ENCODE data around the gene TRPM4.
"Not testable (repeated sequence)": the region's sequence is repeated elsewhere in the genome, so short reads cannot be mapped to it uniquely, and the experiment has no call there.

TRPM4 gene

GRCh38 chr19:49190781-49191180 lies 33.2 kb downstream of the TRPM4 start:
- no peaks in the 10 kb centered on the region for H3K4me1 ChIP-seq (ENCODE audit: control insufficient read depth, insufficient read depth, low read length)
- WGBS (ENCODE audit: insufficient coverage, insufficient read length): no CpG with 5 or more reads among the region's 3 CpGs
- H3K36me3 ChIP-seq (ENCODE audit: control insufficient read depth, insufficient read depth, low read length): no peaks in the 10 kb centered on the region
- no peak overlapping the region for H3K4me3 ChIP-seq (ENCODE audit: low read length)
- DNase-seq (ENCODE audit: low read depth, low spot score): no peak
- H3K9me3 ChIP-seq (ENCODE audit: control insufficient read depth, insufficient read depth, low read length): no peaks in the 10 kb centered on the region
- H3K27ac ChIP-seq (ENCODE audit: low read length): no peak overlapping the region
- H3K27me3 ChIP-seq (ENCODE audit: control insufficient read depth, insufficient read depth, low read length): no peaks in the 10 kb centered on the region

- Histone ChIP-seq H3K36me3 (ENCODE audit: control insufficient read depth, insufficient read depth, low read length) (no peaks in the 10 kb centered on the region), H3K27me3 (ENCODE audit: control insufficient read depth, insufficient read depth, low read length) (no peaks in the 10 kb centered on the region)
These were observed 36.3 kb downstream of the TRPM4 start for GRCh38 chr19:49193822-49194394.

GRCh38 chr19:49194408-49194807 lies 36.8 kb downstream of the TRPM4 start:
- H3K27me3 ChIP-seq (ENCODE audit: control insufficient read depth, insufficient read depth, low read length): no peaks in the 10 kb centered on the region
- no CpG with 5 or more reads among the region's 4 CpGs for WGBS (ENCODE audit: insufficient coverage, insufficient read length)

More at GRCh38 chr19:49193822-49194394, 36.3 kb downstream of the TRPM4 start:
- Histone ChIP-seq H3K4me1 (ENCODE audit: control insufficient read depth, insufficient read depth, low read length) (no peaks in the 10 kb centered on the region), H3K4me3 (ENCODE audit: low read length) (no peak overlapping the region), H3K9me3 (ENCODE audit: control insufficient read depth, insufficient read depth, low read length) (no peaks in the 10 kb centered on the region), H3K27ac (ENCODE audit: low read length) (no peak overlapping the region)
- DNase-seq (ENCODE audit: low read depth, low spot score): no peak
- 99% methylated on average over 4 of the region's 6 CpGs for WGBS (ENCODE audit: insufficient coverage, insufficient read length)

GRCh38 chr19:49196527-49197240 lies 39.1 kb downstream of the TRPM4 start:
- no CpG with 5 or more reads among the region's 40 CpGs for WGBS (ENCODE audit: insufficient coverage, insufficient read length)
- Histone ChIP-seq H3K4me1 (ENCODE audit: control insufficient read depth, insufficient read depth, low read length) (no peaks in the 10 kb centered on the region), H3K4me3 (ENCODE audit: low read length) (no peak overlapping the region), H3K27ac (ENCODE audit: low read length) (no peak overlapping the region), H3K9me3 (ENCODE audit: control insufficient read depth, insufficient read depth, low read length) (no peaks in the 10 kb centered on the region), H3K36me3 (ENCODE audit: control insufficient read depth, insufficient read depth, low read length) (peaks cover 3% of the 10 kb centered on the region; the same call in 1 of the 2 replicates), H3K27me3 (ENCODE audit: control insufficient read depth, insufficient read depth, low read length) (no peaks in the 10 kb centered on the region)
- DNase-seq (ENCODE audit: low read depth, low spot score): no peak

More at GRCh38 chr19:49194408-49194807, 36.8 kb downstream of the TRPM4 start:
- Histone ChIP-seq H3K9me3 (ENCODE audit: control insufficient read depth, insufficient read depth, low read length) (no peaks in the 10 kb centered on the region), H3K4me1 (ENCODE audit: control insufficient read depth, insufficient read depth, low read length) (no peaks in the 10 kb centered on the region), H3K4me3 (ENCODE audit: low read length) (no peak overlapping the region), H3K27ac (ENCODE audit: low read length) (no peak overlapping the region), H3K36me3 (ENCODE audit: control insufficient read depth, insufficient read depth, low read length) (no peaks in the 10 kb centered on the region)
- no peak for DNase-seq (ENCODE audit: low read depth, low spot score)

- H3K4me1 ChIP-seq (ENCODE audit: control insufficient read depth, insufficient read depth, low read length): no peaks in the 10 kb centered on the region
- H3K9me3 ChIP-seq (ENCODE audit: control insufficient read depth, insufficient read depth, low read length): no peaks in the 10 kb centered on the region
- no peak for DNase-seq (ENCODE audit: low read depth, low spot score)
- H3K36me3 ChIP-seq (ENCODE audit: control insufficient read depth, insufficient read depth, low read length): peaks cover 5% of the 10 kb centered on the region; the same call in 1 of the 2 replicates
- no peak overlapping the region for H3K4me3 ChIP-seq (ENCODE audit: low read length)
- no peak overlapping the region for H3K27ac ChIP-seq (ENCODE audit: low read length)
- H3K27me3 ChIP-seq (ENCODE audit: control insufficient read depth, insufficient read depth, low read length): no peaks in the 10 kb centered on the region
- no CpG with 5 or more reads among the region's 29 CpGs for WGBS (ENCODE audit: insufficient coverage, insufficient read length)
These were observed 42.8 kb downstream of the TRPM4 start for GRCh38 chr19:49200238-49200862.

- DNase-seq (ENCODE audit: low read depth, low spot score): no peak
- WGBS (ENCODE audit: insufficient coverage, insufficient read length): no CpG with 5 or more reads among the region's 7 CpGs
- Histone ChIP-seq H3K4me3 (ENCODE audit: low read length) (no peak overlapping the region), H3K4me1 (ENCODE audit: control insufficient read depth, insufficient read depth, low read length) (no peaks in the 10 kb centered on the region), H3K36me3 (ENCODE audit: control insufficient read depth, insufficient read depth, low read length) (peaks cover 5% of the 10 kb centered on the region; the same call in 1 of the 2 replicates), H3K27me3 (ENCODE audit: control insufficient read depth, insufficient read depth, low read length) (no peaks in the 10 kb centered on the region), H3K27ac (ENCODE audit: low read length) (no peak overlapping the region), H3K9me3 (ENCODE audit: control insufficient read depth, insufficient read depth, low read length) (no peaks in the 10 kb centered on the region)
These were observed 43.5 kb downstream of the TRPM4 start for GRCh38 chr19:49201042-49201441.

GRCh38 chr19:49205114-49205513 lies 47.5 kb downstream of the TRPM4 start:
- H3K27me3 ChIP-seq (ENCODE audit: control insufficient read depth, insufficient read depth, low read length): no peaks in the 10 kb centered on the region
- no peaks in the 10 kb centered on the region for H3K4me1 ChIP-seq (ENCODE audit: control insufficient read depth, insufficient read depth, low read length)
- peaks cover 5% of the 10 kb centered on the region; the same call in 1 of the 2 replicates for H3K36me3 ChIP-seq (ENCODE audit: control insufficient read depth, insufficient read depth, low read length)
- no peak overlapping the region for H3K4me3 ChIP-seq (ENCODE audit: low read length)
- no peak for DNase-seq (ENCODE audit: low read depth, low spot score)
- no peak overlapping the region for H3K27ac ChIP-seq (ENCODE audit: low read length)
- WGBS (ENCODE audit: insufficient coverage, insufficient read length): no CpG with 5 or more reads among the region's 7 CpGs
- H3K9me3 ChIP-seq (ENCODE audit: control insufficient read depth, insufficient read depth, low read length): no peaks in the 10 kb centered on the region

GRCh38 chr19:49209502-49209901 lies 51.9 kb downstream of the TRPM4 start:
- not testable (repeated sequence) for H3K4me3 ChIP-seq (ENCODE audit: low read length); H3K27ac ChIP-seq (ENCODE audit: low read length)

GRCh38 chr19:49210108-49210900 lies 52.7 kb downstream of the TRPM4 start:
- peak overlapping the region; percentile 46; the same call in 1 of the 2 replicates for H3K4me3 ChIP-seq (ENCODE audit: low read length)
- DNase-seq (ENCODE audit: low read depth, low spot score): peak; percentile 85

More at GRCh38 chr19:49209502-49209901, 51.9 kb downstream of the TRPM4 start:
- not testable (repeated sequence) for H3K4me1 ChIP-seq (ENCODE audit: control insufficient read depth, insufficient read depth, low read length); H3K36me3 ChIP-seq (ENCODE audit: control insufficient read depth, insufficient read depth, low read length); H3K9me3 ChIP-seq (ENCODE audit: control insufficient read depth, insufficient read depth, low read length); DNase-seq (ENCODE audit: low read depth, low spot score); H3K27me3 ChIP-seq (ENCODE audit: control insufficient read depth, insufficient read depth, low read length)
- WGBS (ENCODE audit: insufficient coverage, insufficient read length): no CpG with 5 or more reads among the region's 4 CpGs

GRCh38 chr19:49210901-49211451 lies 53.4 kb downstream of the TRPM4 start:
- H3K27ac ChIP-seq (ENCODE audit: low read length): no peak overlapping the region
- no peak for DNase-seq (ENCODE audit: low read depth, low spot score)
- H3K4me3 ChIP-seq (ENCODE audit: low read length): peak overlapping the region; percentile 27; the same call in 1 of the 2 replicates
- no peaks in the 10 kb centered on the region for H3K27me3 ChIP-seq (ENCODE audit: control insufficient read depth, insufficient read depth, low read length)
- H3K36me3 ChIP-seq (ENCODE audit: control insufficient read depth, insufficient read depth, low read length): no peaks in the 10 kb centered on the region
- H3K9me3 ChIP-seq (ENCODE audit: control insufficient read depth, insufficient read depth, low read length): no peaks in the 10 kb centered on the region
- no CpG with 5 or more reads among the region's 19 CpGs for WGBS (ENCODE audit: insufficient coverage, insufficient read length)
- H3K4me1 ChIP-seq (ENCODE audit: control insufficient read depth, insufficient read depth, low read length): 0 out of 2 replicates have a peak, but pooled peaks cover 1% of the 10 kb centered on the region

More at GRCh38 chr19:49210108-49210900, 52.7 kb downstream of the TRPM4 start:
- H3K4me1 ChIP-seq (ENCODE audit: control insufficient read depth, insufficient read depth, low read length): 0 out of 2 replicates have a peak, but pooled peaks cover 1% of the 10 kb centered on the region
- H3K9me3 ChIP-seq (ENCODE audit: control insufficient read depth, insufficient read depth, low read length): no peaks in the 10 kb centered on the region
- no peaks in the 10 kb centered on the region for H3K36me3 ChIP-seq (ENCODE audit: control insufficient read depth, insufficient read depth, low read length)
- WGBS (ENCODE audit: insufficient coverage, insufficient read length): no CpG with 5 or more reads among the region's 50 CpGs
- no peak overlapping the region for H3K27ac ChIP-seq (ENCODE audit: low read length)
- H3K27me3 ChIP-seq (ENCODE audit: control insufficient read depth, insufficient read depth, low read length): no peaks in the 10 kb centered on the region

All from iPS DF 6.9 (cell line).